Stromal cell of bone marrow (primary cell): ENCODE results near the gene LCN2.
A peak's percentile ranks its signal among the peaks of the same experiment; 100 is the strongest.

Experiments used
- DNase-seq: peaks from one replicate; pipeline ENCODE4 v3.0.0-alpha.2; 2012; ENCODE audit warnings: low read depth

Gene LCN2

DNA sequence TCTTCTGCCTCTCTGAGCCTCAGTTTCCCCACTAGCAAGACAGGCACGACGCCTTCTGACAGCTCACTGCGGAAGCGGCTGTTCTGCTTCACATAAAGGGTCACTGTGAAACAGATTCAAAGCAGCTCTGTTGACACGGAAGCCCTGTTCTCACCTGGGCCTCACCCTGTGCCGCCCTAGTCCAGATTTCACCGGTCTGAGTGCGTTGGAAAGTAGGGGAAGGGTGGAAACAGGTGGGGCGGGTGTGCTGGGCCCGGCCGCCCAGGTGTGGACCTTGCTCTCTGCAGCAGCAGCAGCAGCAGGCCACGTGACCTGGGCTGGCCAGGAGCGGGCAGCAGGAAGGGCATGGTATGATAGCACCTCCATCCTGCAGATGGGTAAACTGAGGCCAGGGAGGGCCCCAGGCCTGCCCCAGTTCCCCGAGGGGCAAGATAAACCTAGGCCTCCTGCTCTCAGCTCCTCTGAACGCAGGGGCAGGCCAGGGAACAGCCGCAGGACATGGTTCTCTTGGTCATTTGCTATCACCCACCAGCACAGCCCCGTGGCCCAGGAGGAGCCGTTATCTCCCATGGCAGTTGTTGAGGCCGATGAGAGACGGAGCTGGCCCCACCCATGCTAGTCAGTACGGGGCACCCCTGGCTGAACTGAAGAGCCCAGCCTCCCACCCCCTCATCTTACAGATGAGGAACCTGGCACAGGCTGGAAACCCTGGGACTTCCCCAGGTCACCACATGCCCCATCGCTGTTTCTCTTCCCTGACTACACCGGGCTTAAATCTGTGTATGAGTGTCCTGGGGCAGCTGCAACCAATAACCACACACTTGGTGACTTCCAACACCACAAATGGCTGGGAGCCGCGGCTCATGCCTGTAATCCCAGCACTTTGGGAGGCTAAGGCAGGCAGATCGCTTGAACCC lies 33.8 kb upstream of the LCN2 start:
- no peak for DNase-seq

GRCh38 chr9:128116104-128117083 lies 32.9 kb upstream of the LCN2 start:
- DNase-seq, result no peak

DNA sequence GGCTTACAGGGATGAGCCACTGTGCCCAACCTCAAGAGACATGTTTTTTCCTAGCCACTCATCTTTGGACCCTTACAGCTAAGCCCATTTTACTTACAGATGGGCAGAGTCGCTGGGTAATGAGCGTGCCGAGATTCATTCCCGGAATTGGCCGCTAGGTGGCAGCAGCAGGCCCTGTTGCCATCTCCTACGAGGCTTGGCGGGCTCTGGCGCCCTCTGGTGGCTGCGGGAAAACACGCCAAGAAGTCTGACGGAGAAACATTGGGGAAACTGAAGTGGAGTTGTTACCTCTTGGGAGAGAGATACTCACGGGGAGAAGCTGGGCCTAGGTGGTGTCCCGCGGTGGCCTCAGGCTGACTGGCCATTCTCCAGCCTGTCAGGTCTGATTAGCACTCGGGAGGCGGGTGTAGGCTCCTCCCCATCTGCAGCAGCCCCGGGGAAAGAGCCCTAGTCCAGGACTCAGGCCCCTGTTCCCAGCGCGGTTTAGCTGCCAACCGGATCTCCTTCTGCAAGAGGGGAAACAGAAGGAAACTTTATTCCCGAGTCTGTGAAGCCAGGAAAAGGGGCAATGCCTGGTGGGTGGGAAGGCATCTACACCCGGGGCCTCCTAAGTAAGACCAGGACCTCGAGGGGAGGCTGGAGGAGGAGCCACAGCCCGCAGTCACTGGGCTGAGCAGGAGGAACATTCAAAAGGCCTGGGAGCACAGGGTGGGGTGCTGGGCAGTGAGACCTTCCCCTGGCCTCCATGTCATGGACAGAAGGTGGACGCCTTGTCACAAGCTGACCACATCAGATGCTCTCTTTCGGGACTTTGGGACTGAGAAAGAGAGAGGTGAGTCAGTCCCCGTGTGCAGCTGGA lies 31.4 kb upstream of the LCN2 start:
- DNase-seq, result peak; percentile 62

DNA sequence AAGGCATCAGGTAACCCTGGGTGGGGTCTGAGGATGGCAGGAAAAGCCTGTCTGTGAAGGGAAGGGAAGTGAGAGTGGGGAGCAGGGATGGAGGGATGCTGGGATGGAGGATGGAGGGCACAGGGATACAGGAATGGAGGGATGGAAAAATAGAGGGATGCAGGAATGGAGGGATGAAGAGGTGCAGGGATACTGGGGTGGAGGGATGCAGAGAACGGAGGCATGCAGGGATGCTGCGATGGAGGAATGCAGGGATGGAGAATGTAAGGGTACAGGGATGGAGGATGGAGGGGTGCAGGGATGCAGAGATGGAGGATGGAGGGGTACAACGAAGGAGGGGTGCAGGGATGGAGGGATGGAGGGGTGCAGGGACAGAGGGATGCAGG lies 30.8 kb upstream of the LCN2 start:
- DNase-seq, result no peak

DNA sequence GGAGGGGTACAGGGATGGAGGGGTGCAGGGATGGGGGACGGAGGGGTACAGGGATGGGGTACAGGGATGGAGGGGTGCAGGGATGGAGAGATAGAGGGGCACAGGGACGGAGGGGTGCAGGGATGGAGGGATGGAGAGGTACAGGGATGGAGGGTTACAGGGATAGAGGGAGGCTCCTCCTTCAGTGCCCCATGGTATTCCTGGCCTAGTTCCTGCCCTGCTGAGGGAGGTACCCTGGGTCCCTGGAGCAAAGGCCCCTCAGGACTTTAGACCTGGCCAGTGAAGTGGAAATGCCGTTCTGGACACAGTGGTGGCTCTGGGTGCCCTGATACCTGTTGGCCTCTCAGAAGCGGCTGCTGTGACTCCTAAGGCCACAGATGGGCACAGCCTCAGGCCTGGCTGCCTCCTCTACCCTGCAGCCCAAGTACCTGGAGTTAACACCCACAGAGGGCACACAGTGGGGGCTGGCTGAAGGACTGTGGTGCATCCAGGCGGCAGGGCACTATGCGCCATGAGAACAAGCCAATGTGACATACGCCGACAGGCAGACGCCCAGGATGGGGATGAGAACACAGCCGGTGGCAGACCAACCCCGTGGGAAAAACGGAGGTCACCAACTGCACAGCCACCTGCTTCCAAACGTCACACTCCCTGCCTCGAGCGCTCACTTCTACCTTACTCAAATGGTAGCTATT lies 30.1 kb upstream of the LCN2 start:
- no peak for DNase-seq

- DNase-seq, result no peak
Measured at GRCh38 chr9:128120061-128120740, 29.1 kb upstream of the LCN2 start.

- DNase-seq, result no peak
Measured at GRCh38 chr9:128120741-128121465, 28.4 kb upstream of the LCN2 start.

DNA sequence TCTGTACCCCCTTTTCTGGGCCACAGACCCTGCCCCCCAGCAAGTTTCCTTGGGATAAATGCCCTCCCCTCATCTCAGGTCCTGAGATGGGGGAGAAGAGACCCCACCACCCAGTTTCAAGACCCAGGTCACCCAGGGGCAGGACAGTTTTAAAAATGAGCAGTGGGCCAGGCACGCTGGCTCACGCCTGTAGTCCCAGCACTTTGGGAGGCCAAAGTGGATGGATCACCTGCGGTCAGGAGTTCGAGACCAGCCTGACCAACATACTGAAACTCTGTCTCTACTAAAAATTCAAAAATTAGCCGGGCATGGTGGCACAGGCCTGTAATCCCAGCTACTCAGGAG lies 27.8 kb upstream of the LCN2 start:
- DNase-seq, result no peak

DNA sequence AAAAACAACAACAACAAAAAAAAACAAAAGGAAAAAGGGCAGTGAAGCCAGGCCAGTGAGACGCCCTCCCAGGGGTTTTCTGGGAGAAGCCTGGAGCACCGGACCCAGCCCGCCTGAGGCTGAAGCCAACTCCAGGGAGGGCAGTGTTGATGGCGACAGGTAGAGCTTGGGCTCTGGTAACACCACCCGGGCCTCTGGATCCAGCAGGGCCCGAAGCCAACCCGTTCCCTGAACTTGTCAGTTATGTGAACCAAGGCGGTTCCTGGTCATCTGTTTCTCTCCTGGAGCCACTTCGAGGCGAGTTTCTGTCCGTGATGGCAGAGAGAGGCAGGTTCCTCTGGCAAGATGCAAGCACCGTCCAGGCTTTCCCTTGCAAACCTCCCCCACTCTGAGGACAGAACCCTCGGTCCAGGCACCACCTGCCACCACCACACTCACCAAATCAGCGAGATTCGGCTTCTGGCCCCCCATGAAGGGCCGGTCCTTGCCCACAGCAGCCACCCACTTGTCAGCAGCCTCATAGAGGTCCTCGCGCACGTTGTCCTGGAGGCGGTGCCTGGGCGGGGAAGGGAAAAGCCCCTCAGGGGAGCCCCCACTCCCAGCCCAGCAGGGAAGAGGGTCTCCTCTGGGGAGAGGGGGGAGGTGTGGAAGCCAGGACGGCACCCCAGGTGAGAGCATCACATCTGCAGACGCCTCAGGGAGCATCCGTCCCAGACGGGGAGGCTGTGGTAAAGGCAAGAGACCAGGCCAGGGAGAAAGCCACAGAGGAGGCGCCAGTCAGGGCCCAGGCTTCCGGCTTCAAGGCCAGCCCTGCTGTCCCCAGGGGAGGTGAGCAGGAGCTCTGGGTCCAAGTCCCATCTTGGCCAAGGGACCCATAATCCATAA lies 27.1 kb upstream of the LCN2 start:
- no peak for DNase-seq

DNA sequence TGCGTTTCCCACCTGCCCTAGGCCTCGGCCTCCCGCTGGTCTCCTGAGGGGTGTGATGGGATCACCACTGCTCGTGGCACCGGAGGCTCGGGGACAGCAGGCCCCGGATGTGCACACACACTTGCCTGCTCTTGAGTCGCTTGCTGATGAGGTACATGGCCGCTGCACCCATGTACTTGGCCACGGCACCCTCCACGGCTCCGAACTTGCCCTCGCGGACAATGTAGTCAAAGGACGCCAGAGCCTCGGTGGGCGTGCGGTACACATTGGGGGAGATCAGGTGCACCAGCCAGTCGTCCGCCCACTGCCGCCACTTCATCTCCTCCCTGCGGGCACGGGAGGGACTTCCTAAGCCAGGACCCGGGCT lies 26.5 kb upstream of the LCN2 start:
- DNase-seq, result no peak

DNA sequence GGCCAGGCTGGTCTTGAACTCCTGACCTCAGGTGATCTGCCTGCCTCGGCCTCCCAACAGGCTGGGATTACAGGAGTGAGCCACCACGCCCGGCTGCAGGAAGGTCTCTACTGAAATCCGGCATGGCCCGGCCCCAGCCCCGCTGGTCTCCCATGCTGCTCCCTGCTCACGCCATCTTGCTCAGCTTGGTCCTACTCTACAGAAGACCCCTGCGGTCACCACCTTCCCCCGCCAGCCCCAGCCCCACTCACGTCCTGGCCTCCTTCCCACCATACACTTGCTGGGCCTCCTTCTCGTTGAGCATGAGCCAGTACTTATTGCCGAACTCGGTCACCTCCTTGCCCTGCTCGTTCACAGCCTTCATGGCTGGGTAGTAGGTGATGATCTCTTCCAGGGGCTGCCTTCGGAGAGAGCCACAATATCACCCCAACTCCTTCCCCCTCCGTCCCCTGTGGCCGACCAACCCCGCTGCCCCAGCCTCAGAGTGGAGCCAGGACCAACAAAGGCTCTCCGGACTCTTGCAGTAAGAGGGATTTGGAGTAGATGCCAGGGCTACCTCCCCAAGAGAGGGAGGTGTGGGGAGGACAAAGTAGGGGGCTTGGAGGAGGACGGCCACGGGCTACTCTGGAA lies 25.7 kb upstream of the LCN2 start:
- DNase-seq, result no peak

- DNase-seq, result no peak
Measured at GRCh38 chr9:128124451-128124850, 24.8 kb upstream of the LCN2 start.

DNA sequence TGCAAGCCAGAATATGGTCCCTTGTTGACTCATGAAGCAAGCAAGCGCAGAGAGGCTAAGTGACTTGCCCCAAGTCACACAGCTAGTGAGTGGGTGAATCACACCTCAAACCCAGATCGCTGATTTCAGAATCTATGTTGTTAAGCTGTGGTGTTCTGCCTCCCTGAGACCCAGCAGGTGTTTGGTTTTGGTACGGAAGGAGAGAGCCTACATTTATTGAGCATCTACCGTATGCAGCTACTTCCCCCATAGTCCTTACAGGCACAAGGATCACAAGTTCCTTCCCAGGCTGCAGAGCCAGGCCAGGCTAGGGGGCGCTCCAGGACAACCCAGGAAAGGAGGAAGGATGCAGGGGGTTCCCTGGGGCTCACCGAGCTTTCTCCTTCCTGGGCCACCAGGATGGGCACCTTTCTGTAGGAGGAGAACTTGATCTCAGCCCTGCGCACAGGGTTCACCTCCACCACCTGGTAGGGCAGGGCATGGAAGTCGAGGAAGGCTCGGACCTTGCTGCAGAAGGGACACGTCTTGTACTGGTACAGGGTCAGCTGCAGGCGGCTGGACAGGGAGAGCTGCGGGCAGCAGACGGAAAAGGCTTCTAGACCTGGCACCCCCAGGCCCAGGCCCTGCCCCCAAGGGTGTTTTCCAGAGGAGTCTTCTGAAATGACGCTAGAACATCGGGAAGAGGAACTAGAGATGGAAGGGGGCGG lies 24.2 kb upstream of the LCN2 start:
- peak; percentile 20 for DNase-seq

DNA sequence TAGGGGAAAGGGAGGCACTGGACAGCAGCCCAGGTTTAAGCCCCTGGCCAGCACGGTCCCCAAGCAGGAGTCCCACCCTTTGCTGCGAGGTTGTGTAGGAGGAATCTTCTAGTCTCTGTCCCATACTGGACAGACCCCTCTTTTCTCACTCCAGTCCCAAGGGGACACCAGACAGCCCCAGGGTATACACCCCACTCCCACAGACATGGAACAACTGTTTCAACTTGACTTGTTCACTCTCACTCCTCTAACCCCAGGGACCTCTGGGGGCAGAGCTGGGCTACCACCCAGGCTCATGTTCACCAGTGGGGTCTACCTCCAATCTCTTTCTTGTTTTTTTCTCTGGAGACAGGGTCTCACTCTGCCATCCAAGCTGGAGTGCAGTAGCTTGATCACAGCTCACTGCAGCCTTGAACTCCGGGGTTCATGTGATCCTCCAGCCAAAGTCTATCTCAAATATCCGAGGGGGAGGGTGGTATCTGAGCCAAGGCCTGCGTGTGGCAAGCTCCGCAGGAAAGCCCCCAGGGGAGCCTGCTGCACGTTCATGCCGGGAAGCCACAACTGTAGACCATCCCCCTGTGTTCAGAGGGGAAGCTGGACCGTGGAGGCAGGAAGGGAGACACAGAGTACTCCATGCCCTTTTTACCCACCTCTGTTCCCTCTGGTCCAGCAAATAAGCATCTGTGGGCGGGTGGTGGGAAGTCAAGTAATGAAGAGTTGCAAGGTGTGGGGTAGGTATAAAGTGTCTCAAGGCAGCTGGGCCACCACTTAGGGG lies 23.5 kb upstream of the LCN2 start:
- DNase-seq, result no peak

- peak; percentile 81 for DNase-seq
Measured at GRCh38 chr9:128127568-128127989, 21.7 kb upstream of the LCN2 start, which contains the start of gene PTGES2. Gene PTGES2 (minus strand): TSS chr9:128127729. CDS start chr9:128127717, 12 bp downstream.

GRCh38 chr9:128127990-128128835 lies 21.0 kb upstream of the LCN2 start:
- DNase-seq, result peak; percentile 87
